Progenitor cell of endocrine pancreas (in vitro differentiated cells): ENCODE results near the gene ZFHX3. TPM values are rescaled to one million over a fixed set of nuclear protein-coding genes. Genes with fewer than 3 reads are reported as not detected.

Experiments used
- DNase-seq: peaks from one replicate; pipeline ENCODE4 v3.0.0; 2021; ENCODE audit warnings: low spot score; ENCODE audit not compliant: unreplicated experiment
- H3K27ac Mint-ChIP-seq: 2 replicates; pipeline ENCODE4 v1.8.0; 2021; ENCODE audit warnings: mild to moderate bottlenecking, moderate library complexity, mixed read lengths
- H3K27me3 Mint-ChIP-seq: 2 replicates; pipeline ENCODE4 v1.8.0; 2021; ENCODE audit warnings: mixed read lengths
- H3K36me3 Mint-ChIP-seq: 2 replicates; pipeline ENCODE4 v1.8.0; 2022; ENCODE audit warnings: mixed read lengths; ENCODE audit not compliant: insufficient read depth
- H3K4me1 Mint-ChIP-seq: 2 replicates; pipeline ENCODE4 v1.8.0; 2021; ENCODE audit warnings: low read depth, mixed read lengths
- H3K4me3 Mint-ChIP-seq: 2 replicates; pipeline ENCODE4 v1.8.0; 2021; ENCODE audit warnings: low read depth, mild to moderate bottlenecking, moderate library complexity, mixed read lengths
- H3K9me3 Mint-ChIP-seq: 2 replicates; pipeline ENCODE4 v1.8.0; 2021; ENCODE audit warnings: low read depth, mixed read lengths
- total RNA-seq: library from RNA; stranded (reverse); gene quantifications from 2 replicates; pipeline ENCODE4 v1.2.1, GENCODE V29; 2021
- TF ChIP-seq, protein P1 (sequence below): fragments of 200-600 bp; sonication (generic); IDR thresholded peaks from one replicate; pipeline ENCODE4 v1.5.0; 2021; ENCODE audit warnings: antibody characterized with exemption, mild to moderate bottlenecking; ENCODE audit not compliant: unreplicated experiment

Gene ZFHX3
- total RNA-seq, 1 donor from 2014 or later: 54.0 TPM

DNA sequence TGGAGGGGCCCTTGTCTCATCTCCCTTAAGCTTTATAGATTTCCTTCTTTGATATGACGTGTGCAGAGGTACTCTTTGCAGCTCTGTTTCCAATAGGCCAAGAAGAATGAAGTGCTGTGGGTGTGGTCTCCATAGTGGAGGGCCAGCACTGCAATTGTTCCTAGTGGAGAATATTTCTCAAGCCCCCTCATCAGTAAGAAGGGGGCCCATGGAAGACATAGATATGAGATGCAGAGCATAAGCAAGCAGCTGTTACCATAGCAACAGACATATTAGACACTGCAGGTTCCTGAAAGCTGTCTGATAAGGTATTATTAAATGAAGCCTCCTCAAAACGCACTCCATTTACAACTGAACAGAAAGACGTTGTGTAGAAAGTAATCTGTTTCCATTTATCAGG, 240.7 kb downstream of the ZFHX3 start:
- Mint-ChIP-seq H3K27me3 (no peaks in the 10 kb centered on the region), H3K4me1 (peaks cover 8% of the 10 kb centered on the region), H3K27ac (peak overlapping the region; percentile 66), H3K9me3 (no peaks in the 10 kb centered on the region), H3K4me3 (no peak overlapping the region), H3K36me3 (peaks cover 34% of the 10 kb centered on the region)
- DNase-seq: no peak
- TF ChIP-seq, protein P1, sequence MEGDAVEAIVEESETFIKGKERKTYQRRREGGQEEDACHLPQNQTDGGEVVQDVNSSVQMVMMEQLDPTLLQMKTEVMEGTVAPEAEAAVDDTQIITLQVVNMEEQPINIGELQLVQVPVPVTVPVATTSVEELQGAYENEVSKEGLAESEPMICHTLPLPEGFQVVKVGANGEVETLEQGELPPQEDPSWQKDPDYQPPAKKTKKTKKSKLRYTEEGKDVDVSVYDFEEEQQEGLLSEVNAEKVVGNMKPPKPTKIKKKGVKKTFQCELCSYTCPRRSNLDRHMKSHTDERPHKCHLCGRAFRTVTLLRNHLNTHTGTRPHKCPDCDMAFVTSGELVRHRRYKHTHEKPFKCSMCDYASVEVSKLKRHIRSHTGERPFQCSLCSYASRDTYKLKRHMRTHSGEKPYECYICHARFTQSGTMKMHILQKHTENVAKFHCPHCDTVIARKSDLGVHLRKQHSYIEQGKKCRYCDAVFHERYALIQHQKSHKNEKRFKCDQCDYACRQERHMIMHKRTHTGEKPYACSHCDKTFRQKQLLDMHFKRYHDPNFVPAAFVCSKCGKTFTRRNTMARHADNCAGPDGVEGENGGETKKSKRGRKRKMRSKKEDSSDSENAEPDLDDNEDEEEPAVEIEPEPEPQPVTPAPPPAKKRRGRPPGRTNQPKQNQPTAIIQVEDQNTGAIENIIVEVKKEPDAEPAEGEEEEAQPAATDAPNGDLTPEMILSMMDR: no peak

- TF ChIP-seq, protein P1: no peak
- DNase-seq: no peak
- peaks cover 8% of the 10 kb centered on the region for H3K4me1 Mint-ChIP-seq
- H3K27me3 Mint-ChIP-seq: no peaks in the 10 kb centered on the region
- no peak overlapping the region for H3K27ac Mint-ChIP-seq
- no peak overlapping the region for H3K4me3 Mint-ChIP-seq
- H3K9me3 Mint-ChIP-seq: no peaks in the 10 kb centered on the region
- H3K36me3 Mint-ChIP-seq: peaks cover 24% of the 10 kb centered on the region
Observed at GRCh38 chr16:72805486-72805885, 242.4 kb downstream of the ZFHX3 start.

DNA sequence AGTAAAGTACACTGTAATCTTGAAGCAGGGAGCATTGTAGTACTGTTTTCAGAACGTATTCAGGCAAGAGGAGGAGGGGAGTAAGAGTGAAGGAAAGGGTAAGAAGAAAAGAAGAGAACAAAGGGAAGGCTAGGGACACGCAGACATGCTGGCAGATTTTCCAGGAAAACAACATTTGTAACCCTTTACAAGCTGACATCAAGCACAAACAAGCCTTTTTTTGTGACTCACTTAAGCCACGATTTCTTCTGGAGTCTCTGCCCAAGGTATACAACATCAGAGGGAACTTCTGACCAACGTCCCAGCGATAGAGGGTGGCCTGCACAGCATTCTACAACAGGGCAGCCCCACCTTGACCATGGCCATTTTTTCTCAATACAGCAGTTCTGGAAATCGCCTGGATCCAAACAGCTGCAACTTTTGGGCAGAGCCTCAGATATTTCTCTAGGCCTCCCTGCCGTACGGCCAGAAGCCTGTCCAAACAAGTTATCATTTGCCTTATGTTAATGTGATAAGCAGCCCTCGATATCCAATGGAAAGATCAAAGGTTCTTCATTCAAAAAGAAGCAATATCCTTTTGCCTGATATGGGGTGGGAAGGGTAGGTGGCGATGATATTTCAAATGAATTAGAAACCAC, 247.3 kb downstream of the ZFHX3 start:
- no peak overlapping the region for H3K4me3 Mint-ChIP-seq
- H3K9me3 Mint-ChIP-seq: no peaks in the 10 kb centered on the region
- TF ChIP-seq, protein P1: no peak
- peak overlapping the region; percentile 27 for H3K27ac Mint-ChIP-seq
- peaks cover 31% of the 10 kb centered on the region for H3K36me3 Mint-ChIP-seq
- H3K27me3 Mint-ChIP-seq: no peaks in the 10 kb centered on the region
- H3K4me1 Mint-ChIP-seq: no peaks in the 10 kb centered on the region
- no peak for DNase-seq

GRCh38 chr16:72798264-72798663, 249.7 kb downstream of the ZFHX3 start:
- Mint-ChIP-seq H3K4me3 (no peak overlapping the region), H3K27ac (no peak overlapping the region), H3K4me1 (no peaks in the 10 kb centered on the region), H3K36me3 (peaks cover 46% of the 10 kb centered on the region), H3K9me3 (no peaks in the 10 kb centered on the region), H3K27me3 (no peaks in the 10 kb centered on the region)
- no peak for DNase-seq
- TF ChIP-seq, protein P1: no peak

- H3K27ac Mint-ChIP-seq: no peak overlapping the region
- H3K4me1 Mint-ChIP-seq: no peaks in the 10 kb centered on the region
- DNase-seq: no peak
- peaks cover 50% of the 10 kb centered on the region for H3K36me3 Mint-ChIP-seq
- H3K4me3 Mint-ChIP-seq: no peak overlapping the region
- H3K9me3 Mint-ChIP-seq: no peaks in the 10 kb centered on the region
- no peaks in the 10 kb centered on the region for H3K27me3 Mint-ChIP-seq
- TF ChIP-seq, protein P1: no peak
Observed at GRCh38 chr16:72797621-72798020, 250.3 kb downstream of the ZFHX3 start.
